Glutamatergic neuron (in vitro differentiated cells): ENCODE measurements around the gene TNFRSF9. TPM values are rescaled to one million over a fixed set of nuclear protein-coding genes. Genes with fewer than 3 reads are reported as not detected.

ENCODE experiments used
- DNase-seq: peaks from one replicate; pipeline ENCODE4 v3.0.0; 2022
- H3K27ac Mint-ChIP-seq: one replicate; pipeline ENCODE4 v1.8.0; 2020; ENCODE audit warnings: mild to moderate bottlenecking, mixed read lengths, inconsistent platforms; ENCODE audit not compliant: unreplicated experiment
- H3K27me3 Mint-ChIP-seq: one replicate; pipeline ENCODE4 v1.8.0; 2020; ENCODE audit warnings: mild to moderate bottlenecking, moderate library complexity, mixed read lengths, inconsistent platforms; ENCODE audit not compliant: unreplicated experiment
- H3K36me3 Mint-ChIP-seq: one replicate; pipeline ENCODE4 v1.8.0; 2020; ENCODE audit warnings: mild to moderate bottlenecking, mixed read lengths, inconsistent platforms; ENCODE audit not compliant: unreplicated experiment
- H3K4me1 Mint-ChIP-seq: one replicate; pipeline ENCODE4 v1.8.0; 2020; ENCODE audit warnings: mild to moderate bottlenecking, low read depth, mixed read lengths, inconsistent platforms; ENCODE audit not compliant: unreplicated experiment
- H3K4me3 Mint-ChIP-seq: one replicate; pipeline ENCODE4 v1.8.0; 2020; ENCODE audit warnings: mild to moderate bottlenecking, mixed read lengths, inconsistent platforms; ENCODE audit not compliant: unreplicated experiment
- H3K9me3 Mint-ChIP-seq: one replicate; pipeline ENCODE4 v1.8.0; 2020; ENCODE audit warnings: mild to moderate bottlenecking, moderate library complexity, mixed read lengths, inconsistent platforms; ENCODE audit not compliant: unreplicated experiment
- CTCF ChIP-seq: fragments of 200-600 bp; sonication (generic); IDR thresholded peaks from one replicate; pipeline ENCODE4 v1.5.0; 2021; ENCODE audit not compliant: partially characterized antibody, unreplicated experiment
- total RNA-seq: library from RNA; stranded (reverse); fragmentation: NEBNext Ultra II Directional; extraction: Animal tissue kit (Norgen Biotek cat#: 25700); gene quantifications from one replicate; pipeline ENCODE4 v1.2.1, GENCODE V29; 2021; ENCODE audit not compliant: unreplicated experiment

TNFRSF9 gene
- total RNA-seq, 1 donor from 2014 or later = 0.15 TPM

- Mint-ChIP-seq H3K9me3 (no peaks in the 10 kb centered on the region), H3K36me3 (no peaks in the 10 kb centered on the region), H3K4me3 (no peak overlapping the region), H3K27ac (no peak overlapping the region), H3K4me1 (no peaks in the 10 kb centered on the region), H3K27me3 (peaks cover 4% of the 10 kb centered on the region)
- DNase-seq = peak; percentile 68
- TF ChIP-seq CTCF = peak; percentile 71
These were observed 38.1 kb downstream of the TNFRSF9 start for GRCh38 chr1:7902478-7903085.

GRCh38 chr1:7899741-7900140 is 40.9 kb downstream of the TNFRSF9 start:
- TF ChIP-seq CTCF = no peak
- Mint-ChIP-seq H3K27ac (no peak overlapping the region), H3K4me3 (no peak overlapping the region), H3K4me1 (no peaks in the 10 kb centered on the region), H3K9me3 (no peaks in the 10 kb centered on the region), H3K36me3 (no peaks in the 10 kb centered on the region), H3K27me3 (peaks cover 4% of the 10 kb centered on the region)
- no peak for DNase-seq

- TF ChIP-seq CTCF = no peak
- H3K4me3 Mint-ChIP-seq = no peak overlapping the region
- H3K9me3 Mint-ChIP-seq = peaks cover under 1% of the 10 kb centered on the region
- DNase-seq = no peak
- peaks cover 4% of the 10 kb centered on the region for H3K27me3 Mint-ChIP-seq
- H3K27ac Mint-ChIP-seq = no peak overlapping the region
- H3K4me1 Mint-ChIP-seq = no peaks in the 10 kb centered on the region
- H3K36me3 Mint-ChIP-seq = no peaks in the 10 kb centered on the region
These were observed 41.7 kb downstream of the TNFRSF9 start for GRCh38 chr1:7898962-7899361.

GRCh38 chr1:7896994-7897393 is 43.6 kb downstream of the TNFRSF9 start:
- H3K36me3 Mint-ChIP-seq = no peaks in the 10 kb centered on the region
- no peak overlapping the region for H3K4me3 Mint-ChIP-seq
- H3K9me3 Mint-ChIP-seq = peaks cover 3% of the 10 kb centered on the region
- DNase-seq = no peak
- peaks cover 4% of the 10 kb centered on the region for H3K27me3 Mint-ChIP-seq
- no peak for TF ChIP-seq CTCF
- no peak overlapping the region for H3K27ac Mint-ChIP-seq
- no peaks in the 10 kb centered on the region for H3K4me1 Mint-ChIP-seq

GRCh38 chr1:7893529-7894180 is 47.0 kb downstream of the TNFRSF9 start:
- no peak overlapping the region for H3K27ac Mint-ChIP-seq
- no peak overlapping the region for H3K4me3 Mint-ChIP-seq
- H3K4me1 Mint-ChIP-seq = no peaks in the 10 kb centered on the region
- H3K27me3 Mint-ChIP-seq = peaks cover 1% of the 10 kb centered on the region
- no peaks in the 10 kb centered on the region for H3K36me3 Mint-ChIP-seq
- TF ChIP-seq CTCF = no peak
- peaks cover 3% of the 10 kb centered on the region for H3K9me3 Mint-ChIP-seq
- no peak for DNase-seq
